D721Med (cell line): ENCODE measurements around the gene CORO6.
A peak's percentile ranks its signal among the peaks of the same experiment; 100 is the strongest.

Experiments
- DNase-seq: peaks from one replicate; pipeline ENCODE4 v3.0.0; 2011; ENCODE audit warnings: low spot score; ENCODE audit not compliant: insufficient read length
- FAIRE-seq: peaks from 2 replicates; lab custom pipeline; 2011; peaks lifted over from hg19 to GRCh38; lab: Jason Lieb, UNC
- CTCF ChIP-seq: IDR thresholded peaks from 2 replicates; pipeline ENCODE4 v1.5.1; 2012; ENCODE audit warnings: mild to moderate bottlenecking, control low read depth; ENCODE audit not compliant: insufficient read depth; ENCODE audit errors: missing control alignments

CORO6 gene

GRCh38 chr17:29575511-29576213 is 47.0 kb downstream of the CORO6 start:
- DNase-seq (no peak), FAIRE-seq (no peak)
- TF ChIP-seq CTCF, result no peak

DNA sequence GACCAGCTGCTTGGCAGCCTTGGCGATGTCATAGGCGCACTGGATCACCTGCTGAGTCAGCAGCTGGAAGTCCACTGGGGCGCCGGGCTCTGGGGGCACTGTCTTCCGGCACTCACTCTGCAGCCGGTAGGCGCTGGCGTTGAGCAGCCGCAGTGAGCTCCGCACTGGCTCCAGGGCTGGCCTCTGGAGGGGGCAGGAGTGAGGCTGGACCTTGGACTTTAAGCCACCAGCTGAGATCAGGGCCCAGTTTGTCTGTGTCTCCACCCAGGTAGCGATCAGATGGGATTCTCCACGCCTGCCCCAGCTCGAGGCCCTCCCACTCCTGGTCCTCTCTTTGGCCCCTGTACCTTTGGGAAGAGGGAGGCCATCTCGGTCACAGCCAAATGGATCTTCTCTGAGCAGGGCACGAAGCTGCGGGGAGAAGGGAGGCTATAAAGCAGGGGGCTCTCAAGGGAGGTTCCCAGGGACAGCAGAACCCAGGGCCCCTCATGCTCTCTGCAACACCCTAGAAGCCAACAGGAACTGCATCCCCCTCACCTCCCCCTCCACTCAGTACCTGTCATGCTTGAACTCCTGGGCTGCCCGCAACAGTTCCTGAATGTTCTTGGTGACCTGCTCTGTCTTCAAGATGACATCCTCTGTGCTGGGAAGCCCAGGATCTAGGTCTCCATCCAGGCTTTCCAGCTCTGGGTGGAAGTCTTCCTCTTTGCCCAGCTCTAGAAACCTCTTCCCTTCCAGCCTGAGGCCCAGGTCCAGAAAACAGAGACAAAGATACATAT is 47.8 kb downstream of the CORO6 start:
- DNase-seq (no peak), FAIRE-seq (no peak)
- TF ChIP-seq CTCF, result no peak

DNA sequence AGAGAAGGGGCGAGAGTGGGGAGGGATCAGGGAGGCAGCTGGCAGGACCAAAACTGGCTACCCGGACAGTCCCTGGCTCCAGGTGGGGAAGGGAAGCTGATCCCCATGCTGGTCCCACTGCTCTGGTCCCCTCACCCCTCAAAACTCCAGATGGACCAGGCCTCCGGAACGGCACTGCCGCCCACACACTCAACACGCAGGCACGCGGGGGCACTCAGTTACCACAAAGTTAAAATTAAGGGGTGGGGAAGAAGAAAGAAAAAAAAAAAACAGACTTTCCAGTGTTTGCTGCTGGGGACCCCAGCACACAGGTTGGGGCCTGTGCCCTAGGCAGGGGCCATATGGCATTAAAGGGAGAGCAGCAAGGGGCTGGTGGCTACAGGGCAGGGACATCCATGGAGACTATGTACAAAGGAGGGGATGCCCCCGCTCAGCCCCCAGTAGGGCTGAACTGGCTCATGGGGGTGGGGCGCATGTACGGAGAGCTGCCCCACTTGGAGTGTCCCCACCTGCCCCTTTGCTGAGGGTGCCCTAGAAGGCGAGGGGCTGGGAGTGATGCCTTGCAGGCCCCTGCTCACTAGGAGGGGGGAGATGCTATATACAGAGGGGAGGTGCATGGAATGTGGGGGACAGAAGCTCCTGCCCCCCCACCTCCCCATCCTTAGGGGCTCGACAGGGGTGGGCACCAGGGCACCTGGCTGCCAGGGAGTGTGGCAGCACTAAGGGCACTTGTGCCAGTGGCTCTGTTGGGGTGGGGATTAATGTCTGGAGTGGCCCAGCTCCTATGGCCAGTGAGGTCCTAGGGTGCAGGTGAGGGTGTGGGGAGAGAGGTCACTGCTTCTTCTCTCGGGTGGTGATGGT is 48.6 kb downstream of the CORO6 start:
- FAIRE-seq, result no peak
- TF ChIP-seq CTCF, result no peak
- no peak for DNase-seq

GRCh38 chr17:29573558-29573869 is 49.2 kb downstream of the CORO6 start:
- DNase-seq (no peak), FAIRE-seq (no peak)
- TF ChIP-seq CTCF, result no peak

GRCh38 chr17:29572691-29573557 is 49.8 kb downstream of the CORO6 start:
- DNase-seq (peak; percentile 65), FAIRE-seq (no peak)
- peak; percentile 14 for TF ChIP-seq CTCF

DNA sequence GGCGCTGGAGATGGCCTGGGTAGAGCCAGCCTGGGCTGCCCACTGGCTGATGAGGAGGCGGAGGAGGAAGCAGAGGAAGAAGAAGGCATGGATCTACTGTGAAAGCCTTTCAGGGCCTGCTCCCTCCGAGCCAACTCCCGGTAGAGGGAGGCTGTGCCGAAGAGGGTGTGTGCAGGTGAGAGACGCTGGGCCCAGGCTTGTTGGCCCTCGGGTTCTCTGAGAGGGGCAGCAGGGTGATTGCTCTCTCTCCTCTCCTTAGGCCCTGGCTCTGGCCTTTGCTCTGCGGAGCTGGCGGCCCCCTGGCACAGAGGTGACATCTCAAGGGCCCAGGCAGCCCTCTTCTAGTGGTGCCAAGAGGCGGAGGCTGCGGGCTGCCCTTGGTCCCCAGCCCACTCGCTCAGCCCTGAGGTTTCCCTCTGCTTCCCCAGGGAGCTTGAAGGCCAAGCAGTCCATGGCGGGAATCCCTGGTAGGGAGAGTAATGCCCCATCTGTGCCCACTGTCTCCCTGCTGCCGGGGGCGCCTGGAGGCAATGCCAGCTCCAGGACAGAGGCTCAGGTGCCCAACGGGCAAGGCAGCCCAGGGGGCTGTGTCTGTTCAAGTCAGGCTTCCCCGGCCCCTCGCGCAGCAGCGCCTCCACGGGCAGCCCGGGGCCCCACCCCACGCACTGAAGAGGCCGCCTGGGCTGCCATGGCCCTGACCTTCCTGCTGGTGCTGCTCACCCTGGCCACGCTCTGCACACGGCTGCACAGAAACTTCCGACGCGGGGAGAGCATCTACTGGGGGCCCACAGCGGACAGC is 50.6 kb downstream of the CORO6 start:
- FAIRE-seq (no peak), DNase-seq (no peak)
- TF ChIP-seq CTCF, result no peak
